Activated CD4-positive, alpha-beta memory T cell treated with anti-CD3 and anti-CD28 coated beads for 36 hours (primary cell): ENCODE results near the gene LEKR1. TPM values are rescaled to one million over a fixed set of nuclear protein-coding genes. Genes with fewer than 3 reads are reported as not detected.

Experiments used
- CTCF ChIA-PET: fragments of 350-600 bp; sonication (Branson Sonifier 250); formaldehyde crosslinking; loops from one replicate; lab custom pipeline; 2021; ENCODE audit warnings: antibody characterized with exemption, inconsistent platforms; lab: Charles Lee
- POLR2A ChIA-PET: fragments of 350-600 bp; sonication (Branson Sonifier 250); formaldehyde crosslinking; loops from one replicate; lab custom pipeline; 2021; ENCODE audit warnings: antibody characterized with exemption; lab: Charles Lee
- DNase-seq: peaks from one replicate; pipeline ENCODE4 v3.0.0-alpha.2; 2020
- H3K27ac Mint-ChIP-seq: one replicate; pipeline ENCODE4 v1.8.0; 2021; ENCODE audit warnings: mixed read lengths
- H3K27me3 Mint-ChIP-seq: one replicate; pipeline ENCODE4 v1.8.0; 2021; ENCODE audit warnings: mixed read lengths
- H3K36me3 Mint-ChIP-seq: one replicate; pipeline ENCODE4 v1.8.0; 2021; ENCODE audit warnings: mixed read lengths
- H3K4me1 Mint-ChIP-seq: one replicate; pipeline ENCODE4 v1.8.0; 2021; ENCODE audit warnings: low read depth, mixed read lengths
- H3K4me3 Mint-ChIP-seq: one replicate; pipeline ENCODE4 v1.8.0; 2021; ENCODE audit warnings: mild to moderate bottlenecking, mixed read lengths
- H3K9me3 Mint-ChIP-seq: one replicate; pipeline ENCODE4 v1.8.0; 2021; ENCODE audit warnings: mixed read lengths
- intact Hi-C: fragments of 100-400 bp; cut with micrococcal nuclease; formaldehyde crosslinking; loops from one replicate; pipeline ENCODE4 v1.15.1; 2023
- total RNA-seq, 2 experiments: library from RNA; stranded (reverse); gene quantifications; one replicate each; pipeline ENCODE4 v1.2.3, GENCODE V29; 2021

Gene LEKR1
- total RNA-seq, 2 experiments from 2014 or later: 0.56 to 0.59 TPM

GRCh38 chr3:157058392-157059071, 232.4 kb downstream of the LEKR1 start:
- no peaks in the 10 kb centered on the region for H3K9me3 Mint-ChIP-seq
- no peak overlapping the region for H3K4me3 Mint-ChIP-seq
- DNase-seq: no peak
- no peaks in the 10 kb centered on the region for H3K36me3 Mint-ChIP-seq
- H3K27ac Mint-ChIP-seq: no peak overlapping the region
- CTCF ChIA-PET: no interaction called here
- POLR2A ChIA-PET: no interaction called here
- H3K27me3 Mint-ChIP-seq: peaks cover 8% of the 10 kb centered on the region
- intact Hi-C loops: no loop called here
- H3K4me1 Mint-ChIP-seq: peaks cover 12% of the 10 kb centered on the region

GRCh38 chr3:157059181-157059580, 233.0 kb downstream of the LEKR1 start:
- no peak for DNase-seq
- Mint-ChIP-seq H3K27ac (no peak overlapping the region), H3K9me3 (no peaks in the 10 kb centered on the region), H3K4me1 (peaks cover 12% of the 10 kb centered on the region), H3K36me3 (no peaks in the 10 kb centered on the region), H3K4me3 (no peak overlapping the region), H3K27me3 (peaks cover 4% of the 10 kb centered on the region)
- CTCF ChIA-PET: no interaction called here
- POLR2A ChIA-PET: no interaction called here
- intact Hi-C loops: no loop called here

- intact Hi-C loops: loop anchor here (5.0 kb wide), 1 partner anchor 37 kb away; no protein-coding TSS in a partner anchor
Measured at GRCh38 chr3:157059661-157060060, 233.5 kb downstream of the LEKR1 start.

GRCh38 chr3:157061265-157061664, 235.1 kb downstream of the LEKR1 start:
- DNase-seq: no peak
- no peaks in the 10 kb centered on the region for H3K27me3 Mint-ChIP-seq
- intact Hi-C loops: loop anchor here (5.0 kb wide), 1 partner anchor 39 kb away; no protein-coding TSS in a partner anchor
- no peaks in the 10 kb centered on the region for H3K9me3 Mint-ChIP-seq
- H3K27ac Mint-ChIP-seq: no peak overlapping the region
- H3K4me1 Mint-ChIP-seq: peaks cover 14% of the 10 kb centered on the region
- ChIA-PET POLR2A (no interaction called here), CTCF (no interaction called here)
- no peaks in the 10 kb centered on the region for H3K36me3 Mint-ChIP-seq
- no peak overlapping the region for H3K4me3 Mint-ChIP-seq

More at GRCh38 chr3:157059661-157060060, 233.5 kb downstream of the LEKR1 start:
- CTCF ChIA-PET: no interaction called here
- no peaks in the 10 kb centered on the region for H3K36me3 Mint-ChIP-seq
- H3K4me1 Mint-ChIP-seq: peaks cover 12% of the 10 kb centered on the region
- H3K9me3 Mint-ChIP-seq: no peaks in the 10 kb centered on the region
- no peak for DNase-seq
- H3K4me3 Mint-ChIP-seq: no peak overlapping the region
- POLR2A ChIA-PET: no interaction called here
- no peak overlapping the region for H3K27ac Mint-ChIP-seq
- H3K27me3 Mint-ChIP-seq: peaks cover 4% of the 10 kb centered on the region

- intact Hi-C loops: loop anchor here (5.0 kb wide), 1 partner anchor 41 kb away; no protein-coding TSS in a partner anchor
- H3K4me1 Mint-ChIP-seq: peaks cover 30% of the 10 kb centered on the region
- H3K36me3 Mint-ChIP-seq: no peaks in the 10 kb centered on the region
- ChIA-PET POLR2A (no interaction called here), CTCF (interaction anchor here (0.6 to 2.5 kb wide), 2 partner anchors 18 to 254 kb away, joined by 3 to 12 read pairs; no protein-coding TSS in a partner anchor)
- no peak overlapping the region for H3K27ac Mint-ChIP-seq
- DNase-seq: no peak
- no peak overlapping the region for H3K4me3 Mint-ChIP-seq
- H3K27me3 Mint-ChIP-seq: no peaks in the 10 kb centered on the region
- H3K9me3 Mint-ChIP-seq: no peaks in the 10 kb centered on the region
Measured at GRCh38 chr3:157063469-157063868, 237.3 kb downstream of the LEKR1 start.

GRCh38 chr3:157063926-157064325, 237.8 kb downstream of the LEKR1 start:
- Mint-ChIP-seq H3K36me3 (no peaks in the 10 kb centered on the region), H3K4me1 (peaks cover 30% of the 10 kb centered on the region), H3K4me3 (no peak overlapping the region), H3K27ac (no peak overlapping the region), H3K9me3 (no peaks in the 10 kb centered on the region), H3K27me3 (no peaks in the 10 kb centered on the region)
- POLR2A ChIA-PET: no interaction called here
- CTCF ChIA-PET: interaction anchor here (2.5 kb wide), 1 partner anchor 18 kb away, joined by 12 read pairs; no protein-coding TSS in a partner anchor
- intact Hi-C loops: loop anchor here (5.0 kb wide), 1 partner anchor 42 kb away; no protein-coding TSS in a partner anchor
- no peak for DNase-seq

GRCh38 chr3:157064402-157064801, 238.2 kb downstream of the LEKR1 start:
- Mint-ChIP-seq H3K4me3 (no peak overlapping the region), H3K36me3 (no peaks in the 10 kb centered on the region), H3K4me1 (peaks cover 26% of the 10 kb centered on the region), H3K9me3 (no peaks in the 10 kb centered on the region), H3K27ac (no peak overlapping the region), H3K27me3 (no peaks in the 10 kb centered on the region)
- no peak for DNase-seq
- intact Hi-C loops: loop anchor here (5.0 kb wide), 1 partner anchor 42 kb away; no protein-coding TSS in a partner anchor
- CTCF ChIA-PET: no interaction called here
- POLR2A ChIA-PET: no interaction called here

GRCh38 chr3:157065201-157065600, 239.0 kb downstream of the LEKR1 start:
- POLR2A ChIA-PET: interaction anchor here (0.7 kb wide), 1 partner anchor 113 kb away, joined by 3 read pairs; no protein-coding TSS in a partner anchor
- H3K4me3 Mint-ChIP-seq: no peak overlapping the region
- no peaks in the 10 kb centered on the region for H3K36me3 Mint-ChIP-seq
- no peaks in the 10 kb centered on the region for H3K9me3 Mint-ChIP-seq
- intact Hi-C loops: no loop called here
- no peak for DNase-seq
- CTCF ChIA-PET: interaction anchor here (1.7 to 2.5 kb wide), 2 partner anchors 17 to 72 kb away, joined by 4 to 12 read pairs; no protein-coding TSS in a partner anchor
- H3K27me3 Mint-ChIP-seq: no peaks in the 10 kb centered on the region
- peaks cover 23% of the 10 kb centered on the region for H3K4me1 Mint-ChIP-seq
- H3K27ac Mint-ChIP-seq: no peak overlapping the region

- ChIA-PET CTCF (interaction anchor here (0.9 to 2.5 kb wide), 6 partner anchors 11 to 393 kb away, joined by 3 to 12 read pairs (median 4); no protein-coding TSS in a partner anchor), POLR2A (interaction anchor here (0.6 kb wide), 1 partner anchor 22 kb away, joined by 3 read pairs; no protein-coding TSS in a partner anchor)
- peaks cover 23% of the 10 kb centered on the region for H3K4me1 Mint-ChIP-seq
- peak overlapping the region; percentile 9 for H3K27ac Mint-ChIP-seq
- no peak overlapping the region for H3K4me3 Mint-ChIP-seq
- H3K27me3 Mint-ChIP-seq: no peaks in the 10 kb centered on the region
- H3K9me3 Mint-ChIP-seq: no peaks in the 10 kb centered on the region
- H3K36me3 Mint-ChIP-seq: no peaks in the 10 kb centered on the region
- DNase-seq: no peak
- intact Hi-C loops: no loop called here
Measured at GRCh38 chr3:157066335-157067098, 240.4 kb downstream of the LEKR1 start.

- ChIA-PET POLR2A (interaction anchor here (0.6 kb wide), 1 partner anchor 21 kb away, joined by 3 read pairs; no protein-coding TSS in a partner anchor), CTCF (interaction anchor here (0.9 to 2.5 kb wide), 6 partner anchors 10 to 394 kb away, joined by 3 to 12 read pairs (median 4); no protein-coding TSS in a partner anchor)
- peak; percentile 46 for DNase-seq
- H3K4me1 Mint-ChIP-seq: peaks cover 23% of the 10 kb centered on the region
- no peak overlapping the region for H3K4me3 Mint-ChIP-seq
- intact Hi-C loops: no loop called here
- H3K9me3 Mint-ChIP-seq: no peaks in the 10 kb centered on the region
- H3K27ac Mint-ChIP-seq: peak overlapping the region; percentile 9
- H3K36me3 Mint-ChIP-seq: no peaks in the 10 kb centered on the region
- H3K27me3 Mint-ChIP-seq: no peaks in the 10 kb centered on the region
Measured at GRCh38 chr3:157067114-157067513, 241.0 kb downstream of the LEKR1 start.

GRCh38 chr3:157069406-157069805, 243.3 kb downstream of the LEKR1 start:
- intact Hi-C loops: no loop called here
- CTCF ChIA-PET: interaction anchor here (1.9 kb wide), 1 partner anchor 68 kb away, joined by 4 read pairs; no protein-coding TSS in a partner anchor
- H3K27ac Mint-ChIP-seq: no peak overlapping the region
- no peaks in the 10 kb centered on the region for H3K9me3 Mint-ChIP-seq
- H3K4me1 Mint-ChIP-seq: peaks cover 19% of the 10 kb centered on the region
- no peak overlapping the region for H3K4me3 Mint-ChIP-seq
- POLR2A ChIA-PET: no interaction called here
- H3K36me3 Mint-ChIP-seq: no peaks in the 10 kb centered on the region
- H3K27me3 Mint-ChIP-seq: no peaks in the 10 kb centered on the region
- no peak for DNase-seq
